ENCODE results near the gene GANAB.
A peak's percentile ranks its signal among the peaks of the same experiment; 100 is the strongest.

Gene GANAB

GRCh38 chr11:62669420-62670161, 23.2 kb upstream of the GANAB start:
- ChIA-PET POLR2A (ENCODE audit: low non-redundant PET) (interaction anchor here (0.7 to 0.8 kb wide), 2 partner anchors 15 to 96 kb away, joined by 3 to 4 read pairs; partner anchors contain the start of gene EEF1G), CTCF (interaction anchor here (0.6 kb wide), 2 partner anchors 24 to 75 kb away, joined by 4 to 6 read pairs; no protein-coding TSS in a partner anchor)
- no peak for DNase-seq (ENCODE audit: low spot score)
- H3K27ac ChIP-seq, result peak overlapping the region; percentile 94
- TF ChIP-seq CTCF (conservative IDR thresholded peaks at IDR 0.05; ENCODE audit: low read depth), result no peak

GRCh38 chr11:62667460-62667859, 21.0 kb upstream of the GANAB start:
- H3K27ac ChIP-seq, result peak overlapping the region; percentile 94
- ChIA-PET POLR2A (ENCODE audit: low non-redundant PET) (no interaction called here), CTCF (interaction anchor here (0.6 to 0.7 kb wide), 2 partner anchors 54 to 243 kb away, joined by 3 to 4 read pairs; no protein-coding TSS in a partner anchor)
- TF ChIP-seq CTCF (conservative IDR thresholded peaks at IDR 0.05; ENCODE audit: low read depth), result no peak
- DNase-seq (ENCODE audit: low spot score), result no peak

GRCh38 chr11:62666259-62666926, 20.0 kb upstream of the GANAB start:
- ChIA-PET POLR2A (ENCODE audit: low non-redundant PET) (interaction anchor here (2.1 kb wide), 1 partner anchor 75 kb away, joined by 16 read pairs; the partner anchor contains the start of gene TUT1), CTCF (interaction anchor here (0.7 kb wide), 2 partner anchors 42 to 242 kb away, joined by 3 to 4 read pairs; no protein-coding TSS in a partner anchor)
- DNase-seq (ENCODE audit: low spot score), result no peak
- peak overlapping the region; percentile 90 for H3K27ac ChIP-seq
- TF ChIP-seq CTCF (conservative IDR thresholded peaks at IDR 0.05; ENCODE audit: low read depth), result no peak

- POLR2A ChIA-PET (ENCODE audit: low non-redundant PET), result interaction anchor here (0.8 to 2.1 kb wide), 10 partner anchors 9 to 88 kb away, joined by 3 to 16 read pairs (median 8); partner anchors contain the start of genes B3GAT3, HNRNPUL2, INTS5 and MTA2
- CTCF ChIA-PET, result interaction anchor here (0.9 kb wide), 1 partner anchor 73 kb away, joined by 4 read pairs; no protein-coding TSS in a partner anchor
- peak; percentile 46 for DNase-seq (ENCODE audit: low spot score)
- H3K27ac ChIP-seq, result peak overlapping the region; percentile 90
- TF ChIP-seq CTCF (conservative IDR thresholded peaks at IDR 0.05; ENCODE audit: low read depth), result no peak
Observed at GRCh38 chr11:62665599-62666258, 19.3 kb upstream of the GANAB start.

GRCh38 chr11:62665075-62665598, 18.7 kb upstream of the GANAB start, which contains the start of the genes C11orf98 and CSKMT:
Gene C11orf98, minus strand, starts transcription at chr11:62665210. Its CDS starts 41 bp downstream, at chr11:62665169.
Gene CSKMT, plus strand, starts transcription at chr11:62665312. Its CDS starts 568 bp downstream, at chr11:62665880.
- ChIA-PET CTCF (interaction anchor here (0.9 to 1.3 kb wide), 4 partner anchors 10 to 121 kb away, joined by 4 to 7 read pairs (median 5); no protein-coding TSS in a partner anchor), POLR2A (ENCODE audit: low non-redundant PET) (interaction anchor here (0.6 to 2.1 kb wide), 11 partner anchors 8 to 1646 kb away, joined by 3 to 16 read pairs (median 8); partner anchors contain the start of genes B3GAT3, HNRNPUL2, INTS5 and MTA2)
- no peak for TF ChIP-seq CTCF (conservative IDR thresholded peaks at IDR 0.05; ENCODE audit: low read depth)
- H3K27ac ChIP-seq, result peak within 1 kb of the TSS; percentile 90
- DNase-seq (ENCODE audit: low spot score), result peak; percentile 97

Measured in RWPE1 (cell line).